AG04450 (cell line): ENCODE results near the gene RGMB. TPM values are rescaled to one million over a fixed set of nuclear protein-coding genes. Genes with fewer than 3 reads are reported as not detected.
"Not testable (repeated sequence)": the region's sequence is repeated elsewhere in the genome, so short reads cannot be mapped to it uniquely, and the experiment has no call there.

Source experiments
- CTCF ChIA-PET: fragments of 300-600, 350-600 bp; formaldehyde crosslinking; extraction: SDS; loops from one replicate; lab custom pipeline; 2022; ENCODE audit warnings: antibody characterized with exemption, inconsistent platforms; lab: Charles Lee
- POLR2A ChIA-PET: fragments of 350-600 bp; formaldehyde crosslinking; extraction: SDS; loops from one replicate; lab custom pipeline; 2021; ENCODE audit warnings: antibody characterized with exemption, inconsistent platforms; lab: Yijun Ruan, JAX
- DNase-seq: peaks from one replicate; pipeline ENCODE4 v3.0.0-alpha.2; 2011; ENCODE audit warnings: low read depth, low spot score
- H3K27ac ChIP-seq: one replicate; pipeline ENCODE4 v1.5.1; 2012; ENCODE audit warnings: low read depth, low read length, control low read depth
- H3K27me3 ChIP-seq: one replicate; pipeline ENCODE4 v1.6.0; 2012; ENCODE audit warnings: low read length; ENCODE audit not compliant: control insufficient read depth, insufficient read depth
- H3K4me3 ChIP-seq: 2 replicates; pipeline ENCODE4 v1.5.1; 2011; ENCODE audit warnings: mild to moderate bottlenecking, low read depth, low read length, control low read depth
- H3K9me3 ChIP-seq: 2 replicates; pipeline ENCODE4 v1.5.1; 2012; ENCODE audit warnings: low read length; ENCODE audit not compliant: control insufficient read depth, insufficient read depth
- polyA plus RNA-seq: library from polyadenylated mRNA; depleted of rRNA; stranded (reverse); fragments of >200 nt; gene quantifications from 2 replicates; pipeline ENCODE4 v1.2.3, GENCODE V29; 2011
- TF ChIP-seq, protein P1 (sequence below): IDR thresholded peaks from 2 replicates; pipeline ENCODE4 v1.5.1; 2011; ENCODE audit warnings: low read depth, low read length, control low read depth, inconsistent platforms

The RGMB gene
- polyA plus RNA-seq, 1 experiment, result 53.6 TPM

- ChIA-PET CTCF (no interaction called here), POLR2A (no interaction called here)
- Histone ChIP-seq H3K27me3 (no peaks in the 10 kb centered on the region), H3K4me3 (no peak overlapping the region), H3K27ac (no peak overlapping the region), H3K9me3 (peaks cover 9% of the 10 kb centered on the region)
- no peak for DNase-seq
- TF ChIP-seq, protein P1, sequence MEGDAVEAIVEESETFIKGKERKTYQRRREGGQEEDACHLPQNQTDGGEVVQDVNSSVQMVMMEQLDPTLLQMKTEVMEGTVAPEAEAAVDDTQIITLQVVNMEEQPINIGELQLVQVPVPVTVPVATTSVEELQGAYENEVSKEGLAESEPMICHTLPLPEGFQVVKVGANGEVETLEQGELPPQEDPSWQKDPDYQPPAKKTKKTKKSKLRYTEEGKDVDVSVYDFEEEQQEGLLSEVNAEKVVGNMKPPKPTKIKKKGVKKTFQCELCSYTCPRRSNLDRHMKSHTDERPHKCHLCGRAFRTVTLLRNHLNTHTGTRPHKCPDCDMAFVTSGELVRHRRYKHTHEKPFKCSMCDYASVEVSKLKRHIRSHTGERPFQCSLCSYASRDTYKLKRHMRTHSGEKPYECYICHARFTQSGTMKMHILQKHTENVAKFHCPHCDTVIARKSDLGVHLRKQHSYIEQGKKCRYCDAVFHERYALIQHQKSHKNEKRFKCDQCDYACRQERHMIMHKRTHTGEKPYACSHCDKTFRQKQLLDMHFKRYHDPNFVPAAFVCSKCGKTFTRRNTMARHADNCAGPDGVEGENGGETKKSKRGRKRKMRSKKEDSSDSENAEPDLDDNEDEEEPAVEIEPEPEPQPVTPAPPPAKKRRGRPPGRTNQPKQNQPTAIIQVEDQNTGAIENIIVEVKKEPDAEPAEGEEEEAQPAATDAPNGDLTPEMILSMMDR, result no peak
These were observed 36.7 kb upstream of the RGMB start for GRCh38 chr5:98736753-98737152.

GRCh38 chr5:98737441-98737840 lies 36.0 kb upstream of the RGMB start:
- CTCF ChIA-PET, DNase-seq: not testable (repeated sequence)

DNA sequence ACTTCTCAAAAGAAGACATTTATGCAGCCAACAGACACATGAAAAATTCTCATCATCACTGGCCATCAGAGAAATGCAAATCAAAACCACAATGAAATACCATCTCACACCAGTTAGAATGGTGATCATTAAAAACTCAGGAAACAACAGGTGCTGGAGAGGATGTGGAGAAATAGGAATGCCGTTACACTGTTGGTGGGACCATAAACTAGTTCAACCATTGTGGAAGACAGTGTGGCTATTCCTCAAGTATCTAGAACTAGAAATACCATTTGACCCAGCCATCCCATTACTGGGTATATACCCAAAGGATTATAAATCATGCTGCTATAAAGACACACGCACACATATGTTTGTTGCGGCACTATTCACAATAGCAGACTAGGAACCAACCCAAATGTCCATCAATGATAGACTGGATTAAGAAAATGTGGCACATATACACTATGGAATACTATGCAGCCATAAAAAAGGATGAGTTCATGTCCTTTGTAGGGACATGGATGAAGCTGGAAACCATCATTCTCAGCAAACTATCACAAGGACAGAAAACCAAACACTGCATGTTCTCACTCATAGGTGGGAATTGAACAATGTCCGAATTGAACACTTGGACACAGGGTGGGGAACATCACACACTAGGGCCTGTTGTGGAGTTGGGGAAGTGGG lies 34.8 kb upstream of the RGMB start:
- H3K9me3 ChIP-seq, H3K27me3 ChIP-seq, H3K27ac ChIP-seq, DNase-seq, H3K4me3 ChIP-seq, CTCF ChIA-PET, POLR2A ChIA-PET: not testable (repeated sequence)

More at GRCh38 chr5:98737441-98737840, 36.0 kb upstream of the RGMB start:
- H3K27me3 ChIP-seq, POLR2A ChIA-PET, H3K4me3 ChIP-seq, H3K27ac ChIP-seq, H3K9me3 ChIP-seq: not testable (repeated sequence)

DNA sequence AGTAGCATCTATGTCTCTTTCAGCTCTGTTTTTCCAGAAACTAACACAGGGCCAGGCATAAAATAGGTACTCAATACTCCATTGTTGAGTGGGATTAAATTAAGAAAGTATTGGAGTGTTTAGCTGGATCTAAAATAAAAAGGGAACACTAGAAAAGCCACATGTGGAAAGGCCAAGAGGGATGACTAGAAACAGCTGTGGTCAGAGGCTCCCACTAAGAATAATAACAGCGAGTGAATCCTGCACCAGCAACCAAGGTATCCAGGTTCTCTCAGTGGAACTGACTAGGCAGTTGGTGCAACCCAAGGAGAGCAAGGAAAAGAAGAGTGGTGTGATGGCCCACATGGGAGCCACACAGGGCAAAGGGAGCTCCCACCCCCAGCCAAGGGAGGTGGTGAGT lies 31.5 kb upstream of the RGMB start:
- CTCF ChIA-PET, result interaction anchor here (0.6 to 2.8 kb wide), 3 partner anchors 11 to 27 kb away, joined by 3 to 16 read pairs (median 3); no protein-coding TSS in a partner anchor

GRCh38 chr5:98742396-98743073 lies 30.9 kb upstream of the RGMB start:
- ChIA-PET CTCF (interaction anchor here (2.8 kb wide), 1 partner anchor 26 kb away, joined by 16 read pairs; no protein-coding TSS in a partner anchor), POLR2A (no interaction called here)
- no peak for DNase-seq
- H3K9me3 ChIP-seq, result peaks cover 3% of the 10 kb centered on the region
- no peak overlapping the region for H3K27ac ChIP-seq
- no peak overlapping the region for H3K4me3 ChIP-seq
- H3K27me3 ChIP-seq, result no peaks in the 10 kb centered on the region
- TF ChIP-seq, protein P1, result no peak

More for the DNA sequence above, 31.5 kb upstream of the RGMB start:
- Histone ChIP-seq H3K9me3 (peaks cover 9% of the 10 kb centered on the region), H3K27ac (no peak overlapping the region), H3K4me3 (no peak overlapping the region), H3K27me3 (no peaks in the 10 kb centered on the region)
- POLR2A ChIA-PET, result no interaction called here
- TF ChIP-seq, protein P1, result no peak
- no peak for DNase-seq

DNA sequence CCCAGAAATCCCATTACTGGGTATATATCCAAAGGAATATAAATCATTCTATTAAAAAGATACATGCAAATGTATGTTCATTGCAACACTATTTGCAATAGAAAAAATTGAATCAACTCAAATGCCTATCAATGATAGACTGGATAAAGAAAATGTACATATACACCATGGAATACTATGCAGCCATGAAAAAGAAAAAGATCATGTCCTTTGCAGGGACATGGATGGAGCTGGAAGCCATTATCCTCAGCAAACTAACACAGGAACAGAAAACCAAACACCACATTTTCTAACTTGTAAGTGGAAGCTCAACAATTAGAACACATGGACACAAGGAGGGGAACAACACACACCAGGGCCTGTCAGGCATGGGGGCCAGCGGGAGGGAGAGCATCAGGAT lies 25.2 kb upstream of the RGMB start:
- H3K27me3 ChIP-seq, H3K27ac ChIP-seq, H3K4me3 ChIP-seq, CTCF ChIA-PET, POLR2A ChIA-PET, H3K9me3 ChIP-seq, DNase-seq: not testable (repeated sequence)
